K562 (cell line): ENCODE data around the gene ATP13A4. TPM values are rescaled to one million over a fixed set of nuclear protein-coding genes. Genes with fewer than 3 reads are reported as not detected.

Experiments
- ATF3 ChIP-seq, 2 experiments: fragments of 450-650 bp in 1 of 2; sonication (generic) in 1 of 2; formaldehyde crosslinking in 1 of 2; IDR thresholded peaks in 1 of 2; conservative IDR thresholded peaks in 1 of 2; 2 replicates each; pipeline versions ENCODE4 v1.6.1 to v1.8.1; 2016 to 2023; ENCODE audit warnings: mild to moderate bottlenecking in 2 of 2, moderate library complexity in 2 of 2, inconsistent platforms in 1 of 2, missing genetic modification reagents in 1 of 2
- CEBPZ ChIP-seq: fragments of 150-350 bp; IDR thresholded peaks from 2 replicates; pipeline ENCODE4 v1.6.1; 2014; ENCODE audit warnings: low read depth, mild to moderate bottlenecking, low read length, borderline replicate concordance
- EHMT2 ChIP-seq: fragments of 450-650 bp; IDR thresholded peaks from 2 replicates; pipeline ENCODE4 v1.6.1; 2018; ENCODE audit warnings: antibody characterized with exemption
- GABPB2 ChIP-seq: fragments of 250-450 bp; sonication (Bioruptor Pico); conservative IDR thresholded peaks from 2 replicates; pipeline ENCODE4 v1.5.1; 2021; ENCODE audit warnings: mild to moderate bottlenecking
- HDAC1 ChIP-seq, 2 experiments: fragments of 450-650 bp; IDR thresholded peaks; 2 replicates each; pipeline ENCODE4 v1.6.1; 2016 to 2017; ENCODE audit warnings: inconsistent platforms in 1 of 2, mild to moderate bottlenecking in 1 of 2, moderate library complexity in 1 of 2
- IFI16 ChIP-seq: fragments of 250-450 bp; sonication (Bioruptor Pico); IDR thresholded peaks from 2 replicates; pipeline ENCODE4 v2.1.2; 2022; ENCODE audit warnings: mild to moderate bottlenecking, inconsistent platforms
- JUNB ChIP-seq: fragments of 450-650 bp; formaldehyde crosslinking; conservative IDR thresholded peaks from 2 replicates; pipeline ENCODE4 v1.4.0; 2020; ENCODE audit warnings: mild to moderate bottlenecking
- JUND ChIP-seq, 2 experiments: IDR thresholded peaks; 2 replicates in 1 of 2; 3 replicates in 1 of 2; pipeline ENCODE4 v1.6.1; 2011; ENCODE audit warnings: borderline replicate concordance in 2 of 2, low read depth in 2 of 2, low read length in 2 of 2, improper control_type of control experiment in 1 of 2, missing biosample characterization in 1 of 2, missing genetic modification characterization in 1 of 2, missing genetic modification reagents in 1 of 2
- KAT2B ChIP-seq: IDR thresholded peaks from one replicate; pipeline ENCODE4 v1.6.1; 2012; ENCODE audit warnings: low read depth, mild to moderate bottlenecking, control low read depth, inconsistent platforms, low read length, moderate library complexity
- RBBP5 ChIP-seq: fragments of 200-600 bp; sonication (generic); IDR thresholded peaks from 2 replicates; pipeline ENCODE4 v1.6.1; 2012; ENCODE audit warnings: borderline replicate concordance, mild to moderate bottlenecking, low read length, control low read depth, inconsistent platforms; ENCODE audit not compliant: insufficient read depth, poor library complexity, severe bottlenecking
- ZBTB43 ChIP-seq: sonication (generic); formaldehyde crosslinking; IDR thresholded peaks from 2 replicates; pipeline ENCODE4 v1.8.0; 2023; ENCODE audit warnings: mild to moderate bottlenecking, missing genetic modification reagents
- ZEB2 ChIP-seq: fragments of 450-650 bp; IDR thresholded peaks from 2 replicates; pipeline ENCODE4 v1.6.1; 2016
- ZFP30 ChIP-seq: fragments of 250-450 bp; sonication (Bioruptor Pico); IDR thresholded peaks from 2 replicates; pipeline ENCODE4 v1.8.0; 2022; ENCODE audit warnings: moderate library complexity, mild to moderate bottlenecking, inconsistent platforms, borderline replicate concordance
- ZFPM2 ChIP-seq: fragments of 250-450 bp; sonication (Bioruptor Pico); IDR thresholded peaks from 2 replicates; pipeline ENCODE4 v1.5.1; 2022; ENCODE audit warnings: mild to moderate bottlenecking
- ZNF277 ChIP-seq: fragments of 250-450 bp; sonication (Bioruptor Pico); IDR thresholded peaks from 2 replicates; pipeline ENCODE4 v1.8.0; 2022; ENCODE audit warnings: inconsistent platforms, mild to moderate bottlenecking, moderate library complexity, borderline replicate concordance
- ZNF583 ChIP-seq: fragments of 250-450 bp; sonication (Bioruptor Pico); IDR thresholded peaks from 2 replicates; pipeline ENCODE4 v1.4.0; 2020
- polyA plus RNA-seq, 8 experiments: library from polyadenylated mRNA; depleted of rRNA in 4 of 8; stranded (reverse) in 5 of 8; unstranded in 3 of 8; fragments of >200 nt; fragmentation: Nextera tagmentation in 2 of 8; fragmentation: Illumina TruSeq in 1 of 8; extraction: Ambion mirVana in 2 of 8; extraction: Trizol in 1 of 8; gene quantifications; 2 replicates each; pipeline versions ENCODE4 v1.2.1 to v1.2.3, GENCODE V29; 2011 to 2014; ENCODE audit warnings: inconsistent platforms in 1 of 8, missing spikeins in 1 of 8
- total RNA-seq, 7 experiments: library from RNA; depleted of rRNA in 6 of 7; stranded (reverse); fragments of >200 nt in 6 of 7; fragmentation: Illumina TruSeq in 2 of 7; extraction: Trizol in 2 of 7; gene quantifications; 2 replicates each; pipeline versions ENCODE4 v1.2.1 to v1.2.3, GENCODE V29; 2011 to 2021; ENCODE audit warnings: low replicate concordance in 1 of 7

The ATP13A4 gene
- total and polyA plus RNA-seq, 9 of the 15 experiments (the other 6 are each of a cell fraction or from before 2014, with no cell fraction given), result 0.03 to 0.14 (median 0.07) TPM; not detected in 6

GRCh38 chr3:193592841-193593667 lies 38.4 kb upstream of the ATP13A4 start, which contains the start of gene OPA1 (continued):
- TF ChIP-seq IFI16 (CRISPR knock-in tag), result no peak
- no peak for TF ChIP-seq ZBTB43 (CRISPR knock-in tag)
- TF ChIP-seq ATF3 (IDR thresholded peaks at IDR 0.05), result no peak; the same call in 1 of the 2 replicates
- TF ChIP-seq ATF3 (CRISPR knock-in tag; conservative IDR thresholded peaks at IDR 0.05), result peak; percentile 71; the same call in 1 of the 2 replicates
- TF ChIP-seq RBBP5, result peak; percentile 97
- no peak for TF ChIP-seq ZNF277 (CRISPR knock-in tag)
- TF ChIP-seq HDAC1 (IDR thresholded peaks at IDR 0.05), result peak in 1 of 2 experiments; percentile 82; a peak in 2 of 4 replicates
- no peak for TF ChIP-seq GABPB2
- TF ChIP-seq KAT2B, result no peak
- no peak for TF ChIP-seq JUNB (CRISPR knock-in tag)
- 0 out of 2 replicates have a peak, but pooled peaks have one; percentile 10 for TF ChIP-seq CEBPZ
- TF ChIP-seq JUND (IDR thresholded peaks at IDR 0.05; ENCODE audit: borderline replicate concordance, low read depth, low read length), result peak; percentile 85
- peak; percentile 65; the same call in 1 of the 3 replicates for TF ChIP-seq JUND (tag; IDR thresholded peaks at IDR 0.05; ENCODE audit: borderline replicate concordance, low read depth, low read length)
- TF ChIP-seq ZEB2, result peak; percentile 94
- TF ChIP-seq EHMT2, result no peak; the same call in 1 of the 2 replicates
- no peak for TF ChIP-seq ZFPM2 (CRISPR knock-in tag)
- no peak for TF ChIP-seq ZFP30
- 0 out of 2 replicates have a peak, but pooled peaks have one; percentile 39 for TF ChIP-seq ZNF583 (CRISPR knock-in tag)
